Measurements from ENCODE around the gene RPTOR.
"Not testable (repeated sequence)": the region's sequence is repeated elsewhere in the genome, so short reads cannot be mapped to it uniquely, and the experiment has no call there.

The RPTOR gene

GRCh38 chr17:80566054-80566400 lies 21.4 kb downstream of the RPTOR start:
- no peaks in the 10 kb centered on the region for H3K9me3 ChIP-seq (ENCODE audit: control insufficient read depth, low read length)
- no peaks in the 10 kb centered on the region for H3K27me3 ChIP-seq (ENCODE audit: control insufficient read depth, insufficient read depth, low read length)
- H3K36me3 ChIP-seq (ENCODE audit: control insufficient read depth, insufficient read depth, low read length): no peaks in the 10 kb centered on the region
- no peak overlapping the region for H3K4me3 ChIP-seq (ENCODE audit: low read length)
- no peaks in the 10 kb centered on the region for H3K4me1 ChIP-seq (ENCODE audit: control insufficient read depth, insufficient read depth, low read length)
- H3K9ac ChIP-seq (ENCODE audit: low read length): no peak overlapping the region

DNA sequence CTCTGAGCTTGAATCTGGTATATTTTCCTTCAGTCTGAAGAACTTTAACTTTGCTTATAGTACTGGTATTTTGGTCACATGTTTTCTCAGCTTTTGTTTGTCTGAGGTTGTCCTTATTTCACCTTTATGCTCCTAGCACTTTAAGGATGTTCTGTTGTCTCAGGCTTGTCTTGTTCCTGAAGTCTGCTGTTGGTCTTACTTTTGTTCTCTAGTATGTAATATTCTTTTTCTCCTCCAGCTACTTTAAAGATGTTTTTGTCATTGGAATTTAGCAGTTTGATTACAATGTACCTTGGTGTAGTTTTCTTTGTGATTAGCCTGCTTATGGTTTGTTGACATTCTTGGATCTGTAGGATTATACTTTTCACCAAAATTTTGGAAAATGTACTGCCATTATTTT lies 23.6 kb downstream of the RPTOR start:
- H3K9ac ChIP-seq (ENCODE audit: low read length): no peak overlapping the region
- no peaks in the 10 kb centered on the region for H3K27me3 ChIP-seq (ENCODE audit: control insufficient read depth, insufficient read depth, low read length)
- H3K4me3 ChIP-seq (ENCODE audit: low read length): no peak overlapping the region
- H3K36me3 ChIP-seq (ENCODE audit: control insufficient read depth, insufficient read depth, low read length): no peaks in the 10 kb centered on the region
- no peaks in the 10 kb centered on the region for H3K4me1 ChIP-seq (ENCODE audit: control insufficient read depth, insufficient read depth, low read length)
- H3K9me3 ChIP-seq (ENCODE audit: control insufficient read depth, low read length): no peaks in the 10 kb centered on the region

GRCh38 chr17:80569924-80570323 lies 25.3 kb downstream of the RPTOR start:
- Histone ChIP-seq H3K27me3 (ENCODE audit: control insufficient read depth, insufficient read depth, low read length) (no peaks in the 10 kb centered on the region), H3K9ac (ENCODE audit: low read length) (no peak overlapping the region), H3K36me3 (ENCODE audit: control insufficient read depth, insufficient read depth, low read length) (no peaks in the 10 kb centered on the region), H3K4me3 (ENCODE audit: low read length) (no peak overlapping the region), H3K9me3 (ENCODE audit: control insufficient read depth, low read length) (no peaks in the 10 kb centered on the region), H3K4me1 (ENCODE audit: control insufficient read depth, insufficient read depth, low read length) (no peaks in the 10 kb centered on the region)

GRCh38 chr17:80573701-80574100 lies 29.1 kb downstream of the RPTOR start:
- H3K27me3 ChIP-seq (ENCODE audit: control insufficient read depth, insufficient read depth, low read length): no peaks in the 10 kb centered on the region
- no peaks in the 10 kb centered on the region for H3K9me3 ChIP-seq (ENCODE audit: control insufficient read depth, low read length)
- no peak overlapping the region for H3K4me3 ChIP-seq (ENCODE audit: low read length)
- H3K4me1 ChIP-seq (ENCODE audit: control insufficient read depth, insufficient read depth, low read length): no peaks in the 10 kb centered on the region
- H3K9ac ChIP-seq (ENCODE audit: low read length): no peak overlapping the region
- H3K36me3 ChIP-seq (ENCODE audit: control insufficient read depth, insufficient read depth, low read length): no peaks in the 10 kb centered on the region

DNA sequence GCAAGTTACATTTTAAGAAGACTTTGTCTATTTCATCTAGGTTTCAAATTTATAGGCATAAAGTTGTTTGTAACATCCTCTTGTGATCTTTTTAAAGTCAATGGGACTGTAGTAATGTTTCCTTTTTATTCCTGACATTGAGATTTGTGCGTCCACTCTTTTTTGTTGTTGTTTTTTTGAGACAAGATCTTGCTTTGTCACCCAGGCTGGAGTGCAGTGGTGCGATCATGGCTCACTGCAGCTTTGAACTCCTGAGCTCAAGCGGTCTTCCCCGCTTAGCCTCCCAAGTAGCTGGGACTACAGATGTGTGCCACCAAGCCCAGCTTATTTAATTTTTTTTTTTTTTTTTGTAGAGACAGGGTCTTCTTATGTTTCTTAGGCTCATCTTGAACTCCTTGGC lies 29.9 kb downstream of the RPTOR start:
- H3K9me3 ChIP-seq (ENCODE audit: control insufficient read depth, low read length): no peaks in the 10 kb centered on the region
- H3K9ac ChIP-seq (ENCODE audit: low read length): no peak overlapping the region
- H3K27me3 ChIP-seq (ENCODE audit: control insufficient read depth, insufficient read depth, low read length): no peaks in the 10 kb centered on the region
- no peak overlapping the region for H3K4me3 ChIP-seq (ENCODE audit: low read length)
- H3K36me3 ChIP-seq (ENCODE audit: control insufficient read depth, insufficient read depth, low read length): no peaks in the 10 kb centered on the region
- H3K4me1 ChIP-seq (ENCODE audit: control insufficient read depth, insufficient read depth, low read length): no peaks in the 10 kb centered on the region

DNA sequence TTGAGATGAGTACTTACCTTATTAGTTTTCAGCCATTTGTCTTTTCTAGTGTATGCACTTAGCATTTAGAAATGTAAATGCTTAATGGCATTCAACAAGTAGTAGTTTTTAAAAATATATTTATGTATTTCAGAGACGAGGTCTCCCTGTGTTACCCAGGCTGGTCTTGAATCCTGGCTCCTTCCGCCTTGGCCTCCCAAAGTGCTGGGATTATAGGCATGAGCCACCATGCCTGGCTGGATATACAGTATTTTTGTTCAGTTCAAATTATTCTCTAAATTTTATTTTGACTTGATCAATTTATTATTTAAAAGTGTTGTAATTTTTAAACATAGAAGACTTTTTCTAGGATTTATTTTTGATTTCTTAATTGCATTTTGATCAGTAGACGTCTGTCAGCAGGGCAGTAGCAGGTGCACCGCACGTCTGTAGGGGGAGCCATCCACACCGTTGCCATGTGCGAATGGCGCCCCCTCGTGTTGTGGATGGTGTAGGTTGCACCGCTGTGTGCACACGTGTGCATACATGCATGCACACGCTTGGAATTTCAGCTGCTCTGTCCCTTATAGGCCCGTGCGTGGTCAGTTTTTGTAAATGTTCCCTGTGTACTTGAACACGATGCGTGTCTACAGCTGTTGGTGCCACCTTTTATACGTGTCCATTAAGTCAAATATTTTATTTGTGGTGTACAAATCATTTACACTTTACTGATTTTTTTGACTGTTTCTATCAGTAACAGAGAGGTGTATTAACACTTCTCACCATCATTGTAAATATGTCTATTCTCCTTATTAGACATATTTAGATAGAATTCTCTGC lies 30.6 kb downstream of the RPTOR start:
- Histone ChIP-seq H3K4me3 (ENCODE audit: low read length) (no peak overlapping the region), H3K4me1 (ENCODE audit: control insufficient read depth, insufficient read depth, low read length) (no peaks in the 10 kb centered on the region), H3K9me3 (ENCODE audit: control insufficient read depth, low read length) (no peaks in the 10 kb centered on the region), H3K27me3 (ENCODE audit: control insufficient read depth, insufficient read depth, low read length) (no peaks in the 10 kb centered on the region), H3K36me3 (ENCODE audit: control insufficient read depth, insufficient read depth, low read length) (no peaks in the 10 kb centered on the region), H3K9ac (ENCODE audit: low read length) (no peak overlapping the region)

DNA sequence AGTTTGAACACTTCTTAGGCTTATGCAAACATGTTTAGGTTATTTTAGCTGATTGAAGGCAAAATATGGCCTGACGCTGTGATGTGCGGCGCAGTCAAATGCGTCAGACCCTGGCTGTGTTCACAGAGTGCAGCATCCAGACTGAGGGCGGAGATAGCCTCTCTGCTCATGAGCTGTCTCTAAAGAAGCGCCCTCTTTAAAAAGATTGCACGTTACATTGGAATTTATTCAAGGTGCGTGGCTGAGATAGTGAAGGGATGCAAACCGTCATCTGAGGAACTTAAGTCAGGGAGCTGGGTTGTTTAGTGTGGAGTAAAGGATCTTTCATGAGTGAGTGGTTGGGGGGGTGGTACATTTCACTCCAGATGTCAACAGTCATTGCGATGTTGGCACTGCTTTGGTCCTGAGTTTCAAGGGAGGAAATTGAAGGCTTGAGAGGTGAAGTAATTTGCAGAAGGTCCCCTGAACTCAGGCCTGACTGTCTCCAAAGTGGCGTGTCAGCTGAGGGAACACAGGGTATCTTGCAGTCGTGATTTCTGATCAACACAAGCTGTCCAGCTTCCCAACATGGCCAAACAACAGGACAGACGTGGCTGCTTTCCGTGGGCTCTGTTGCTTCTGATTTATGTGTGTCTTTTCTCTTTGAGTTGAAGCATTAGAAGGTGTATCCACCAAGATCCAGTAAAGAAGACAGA lies 33.4 kb downstream of the RPTOR start:
- Histone ChIP-seq H3K9ac (ENCODE audit: low read length) (no peak overlapping the region), H3K9me3 (ENCODE audit: control insufficient read depth, low read length) (no peaks in the 10 kb centered on the region), H3K4me3 (ENCODE audit: low read length) (no peak overlapping the region), H3K4me1 (ENCODE audit: control insufficient read depth, insufficient read depth, low read length) (no peaks in the 10 kb centered on the region), H3K27me3 (ENCODE audit: control insufficient read depth, insufficient read depth, low read length) (no peaks in the 10 kb centered on the region), H3K36me3 (ENCODE audit: control insufficient read depth, insufficient read depth, low read length) (no peaks in the 10 kb centered on the region)

DNA sequence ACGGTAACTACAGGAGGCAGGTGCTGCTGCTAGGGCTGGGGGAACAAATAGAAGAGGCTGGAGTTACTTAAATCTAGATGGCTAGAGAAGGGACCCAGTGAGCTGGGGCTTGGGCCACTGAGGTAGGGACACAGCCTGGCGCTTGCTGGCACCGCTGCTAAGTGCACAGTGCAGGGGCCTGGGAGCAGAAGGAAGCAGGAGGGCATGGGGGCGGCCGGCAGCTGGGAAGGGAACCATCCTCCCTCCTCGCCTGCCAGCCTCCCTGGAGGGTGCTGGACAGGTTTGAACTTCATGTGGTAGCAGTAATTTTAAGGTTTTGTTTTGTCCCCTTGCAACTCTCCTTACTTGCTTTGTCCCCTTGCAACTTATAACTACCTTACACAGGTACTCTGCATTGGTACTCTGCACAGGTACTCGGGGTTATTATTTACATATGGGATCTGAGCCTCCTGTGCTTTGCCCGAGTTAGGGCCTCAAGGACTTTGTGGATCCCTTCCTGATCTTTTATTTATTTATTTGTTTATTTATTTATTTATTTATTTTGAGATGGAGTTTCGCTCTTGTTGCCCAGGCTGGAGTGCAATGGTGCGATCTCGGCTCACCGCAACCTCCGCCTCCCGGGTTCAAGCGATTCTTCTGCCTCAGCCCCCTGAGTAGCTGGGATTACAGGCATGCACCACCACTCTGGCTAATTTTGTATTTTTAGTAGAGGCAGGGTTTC lies 34.2 kb downstream of the RPTOR start:
- H3K4me3 ChIP-seq (ENCODE audit: low read length); H3K9ac ChIP-seq (ENCODE audit: low read length); H3K4me1 ChIP-seq (ENCODE audit: control insufficient read depth, insufficient read depth, low read length); H3K36me3 ChIP-seq (ENCODE audit: control insufficient read depth, insufficient read depth, low read length); H3K27me3 ChIP-seq (ENCODE audit: control insufficient read depth, insufficient read depth, low read length); H3K9me3 ChIP-seq (ENCODE audit: control insufficient read depth, low read length): not testable (repeated sequence)

DNA sequence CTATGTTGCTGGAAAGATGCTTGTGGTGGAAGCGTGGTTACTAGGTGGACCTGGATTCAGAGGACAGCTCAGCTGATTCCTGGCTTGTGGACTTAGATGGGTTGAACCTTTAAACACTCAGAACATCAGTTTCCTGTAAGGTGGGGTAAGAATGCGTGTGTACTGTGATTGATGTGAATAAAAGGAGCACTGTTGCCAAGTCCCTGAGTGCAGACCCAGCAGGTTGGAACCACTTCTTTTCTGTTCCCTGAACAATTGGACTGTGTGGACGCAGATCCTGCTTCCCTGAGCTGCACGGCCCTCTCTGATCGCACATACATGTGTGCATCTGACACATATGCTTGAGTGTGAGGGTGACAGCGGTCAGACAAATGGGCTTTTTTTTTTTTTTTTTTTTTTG lies 37.5 kb downstream of the RPTOR start:
- Histone ChIP-seq H3K36me3 (ENCODE audit: control insufficient read depth, insufficient read depth, low read length) (no peaks in the 10 kb centered on the region), H3K4me1 (ENCODE audit: control insufficient read depth, insufficient read depth, low read length) (no peaks in the 10 kb centered on the region), H3K27me3 (ENCODE audit: control insufficient read depth, insufficient read depth, low read length) (no peaks in the 10 kb centered on the region)

GRCh38 chr17:80584176-80584905 lies 39.7 kb downstream of the RPTOR start:
- H3K36me3 ChIP-seq (ENCODE audit: control insufficient read depth, insufficient read depth, low read length): no peaks in the 10 kb centered on the region
- no peaks in the 10 kb centered on the region for H3K9me3 ChIP-seq (ENCODE audit: control insufficient read depth, low read length)
- H3K9ac ChIP-seq (ENCODE audit: low read length): no peak overlapping the region
- no peaks in the 10 kb centered on the region for H3K27me3 ChIP-seq (ENCODE audit: control insufficient read depth, insufficient read depth, low read length)
- H3K4me3 ChIP-seq (ENCODE audit: low read length): no peak overlapping the region
- no peaks in the 10 kb centered on the region for H3K4me1 ChIP-seq (ENCODE audit: control insufficient read depth, insufficient read depth, low read length)

More for the DNA sequence above, 37.5 kb downstream of the RPTOR start:
- H3K9me3 ChIP-seq (ENCODE audit: control insufficient read depth, low read length): no peaks in the 10 kb centered on the region
- H3K9ac ChIP-seq (ENCODE audit: low read length): no peak overlapping the region
- H3K4me3 ChIP-seq (ENCODE audit: low read length): no peak overlapping the region

- H3K9me3 ChIP-seq (ENCODE audit: control insufficient read depth, low read length): no peaks in the 10 kb centered on the region
- H3K4me1 ChIP-seq (ENCODE audit: control insufficient read depth, insufficient read depth, low read length): no peaks in the 10 kb centered on the region
- no peak overlapping the region for H3K9ac ChIP-seq (ENCODE audit: low read length)
- H3K36me3 ChIP-seq (ENCODE audit: control insufficient read depth, insufficient read depth, low read length): no peaks in the 10 kb centered on the region
- H3K4me3 ChIP-seq (ENCODE audit: low read length): no peak overlapping the region
- no peaks in the 10 kb centered on the region for H3K27me3 ChIP-seq (ENCODE audit: control insufficient read depth, insufficient read depth, low read length)
These were observed 41.5 kb downstream of the RPTOR start for GRCh38 chr17:80585890-80586845.
